Lower leg skin (tissue), 4 donors: ENCODE results near the gene SMOC2. TPM values are rescaled to one million over a fixed set of nuclear protein-coding genes. Genes with fewer than 3 reads are reported as not detected.

Experiments used
- DNase-seq, 2 donors: peaks; one replicate each; pipeline ENCODE4 v3.0.0-alpha.2; 2019; ENCODE audit warnings: low spot score in 2 of 2
- H3K4me3 ChIP-seq: fragments of 200-600 bp; sonication (generic); 2 replicates; pipeline ENCODE4 v1.5.1; 2017; ENCODE audit warnings: mild to moderate bottlenecking, low read depth; ENCODE audit not compliant: poor library complexity, severe bottlenecking
- POLR2A ChIP-seq, 2 donors: fragments of 450-650 bp; IDR thresholded peaks; one replicate each; pipeline ENCODE4 v1.6.1; 2016 to 2017; ENCODE audit warnings: antibody characterized with exemption in 2 of 2, mild to moderate bottlenecking in 1 of 2, moderate library complexity in 1 of 2
- WGBS, 2 donors: methylation state at CpG; one replicate each; pipeline ENCODE4 v1.1.5; 2018; 5-methylcytosine and 5-hydroxymethylcytosine counted together
- intact Hi-C: fragments of 100-400 bp; cut with DNase I; formaldehyde crosslinking; loops from one replicate; pipeline ENCODE4 v1.15.0; 2023; ENCODE audit warnings: low total_unique reads
- total RNA-seq, 4 donors: library from RNA; depleted of rRNA; stranded (reverse); fragments of >200 nt; gene quantifications; one replicate each; pipeline ENCODE4 v1.1.0, GENCODE V29; 2016
- TF ChIP-seq, protein P1 (sequence below), 3 donors: fragments of 450-650 bp; IDR thresholded peaks; one replicate each; pipeline ENCODE4 v1.5.1; 2016; ENCODE audit warnings: antibody characterized with exemption in 3 of 3, mild to moderate bottlenecking in 3 of 3, moderate library complexity in 2 of 3

Gene SMOC2
- total RNA-seq, 4 donors from 2014 or later, result 12.5 to 26.1 (median 13.0) TPM

DNA sequence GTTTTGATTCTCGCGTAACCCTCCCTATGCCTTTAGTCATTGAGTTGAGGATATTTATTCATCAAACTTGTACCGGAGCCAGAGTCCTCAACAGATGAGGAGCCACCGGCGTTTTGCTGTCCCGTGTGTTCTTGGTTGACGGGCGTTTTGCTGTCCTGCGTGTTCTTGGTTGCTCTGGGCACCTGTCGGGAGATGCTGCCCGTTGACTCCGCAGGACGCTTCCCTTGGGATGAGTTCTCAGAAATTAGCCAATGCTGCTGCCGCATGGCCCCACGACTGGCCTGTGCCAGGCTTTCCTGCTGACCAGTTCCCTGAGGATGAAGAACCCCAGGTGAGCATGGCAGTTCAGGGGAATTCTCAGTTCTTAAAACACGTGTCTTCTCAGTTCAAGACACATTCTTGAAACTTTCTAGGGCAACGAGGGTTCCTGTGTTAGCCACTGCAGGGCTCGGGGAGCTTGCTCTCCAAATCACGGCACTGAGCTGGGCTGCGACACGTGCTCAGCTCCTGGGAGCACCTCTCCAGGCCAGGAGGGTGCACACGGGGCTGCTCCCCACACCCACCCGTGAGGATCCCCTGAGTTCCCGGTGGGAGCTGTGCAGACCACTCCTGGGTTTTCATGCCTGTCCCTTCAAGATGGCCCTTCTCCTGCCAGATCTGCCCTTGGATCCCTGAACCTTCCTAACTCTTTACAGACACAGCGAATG, 265.6 kb downstream of the SMOC2 start:
- peak in 1 of 2 donors; percentile 56 for DNase-seq
- WGBS, 2 donors, result 84 to 93% methylated on average over 25 of the region's 25 CpGs
- intact Hi-C loops, result no loop called here
- TF ChIP-seq POLR2A (IDR thresholded peaks at IDR 0.05), result no peak
- TF ChIP-seq, protein P1, sequence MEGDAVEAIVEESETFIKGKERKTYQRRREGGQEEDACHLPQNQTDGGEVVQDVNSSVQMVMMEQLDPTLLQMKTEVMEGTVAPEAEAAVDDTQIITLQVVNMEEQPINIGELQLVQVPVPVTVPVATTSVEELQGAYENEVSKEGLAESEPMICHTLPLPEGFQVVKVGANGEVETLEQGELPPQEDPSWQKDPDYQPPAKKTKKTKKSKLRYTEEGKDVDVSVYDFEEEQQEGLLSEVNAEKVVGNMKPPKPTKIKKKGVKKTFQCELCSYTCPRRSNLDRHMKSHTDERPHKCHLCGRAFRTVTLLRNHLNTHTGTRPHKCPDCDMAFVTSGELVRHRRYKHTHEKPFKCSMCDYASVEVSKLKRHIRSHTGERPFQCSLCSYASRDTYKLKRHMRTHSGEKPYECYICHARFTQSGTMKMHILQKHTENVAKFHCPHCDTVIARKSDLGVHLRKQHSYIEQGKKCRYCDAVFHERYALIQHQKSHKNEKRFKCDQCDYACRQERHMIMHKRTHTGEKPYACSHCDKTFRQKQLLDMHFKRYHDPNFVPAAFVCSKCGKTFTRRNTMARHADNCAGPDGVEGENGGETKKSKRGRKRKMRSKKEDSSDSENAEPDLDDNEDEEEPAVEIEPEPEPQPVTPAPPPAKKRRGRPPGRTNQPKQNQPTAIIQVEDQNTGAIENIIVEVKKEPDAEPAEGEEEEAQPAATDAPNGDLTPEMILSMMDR (IDR thresholded peaks at IDR 0.05), result no peak
- H3K4me3 ChIP-seq, result no peak overlapping the region

DNA sequence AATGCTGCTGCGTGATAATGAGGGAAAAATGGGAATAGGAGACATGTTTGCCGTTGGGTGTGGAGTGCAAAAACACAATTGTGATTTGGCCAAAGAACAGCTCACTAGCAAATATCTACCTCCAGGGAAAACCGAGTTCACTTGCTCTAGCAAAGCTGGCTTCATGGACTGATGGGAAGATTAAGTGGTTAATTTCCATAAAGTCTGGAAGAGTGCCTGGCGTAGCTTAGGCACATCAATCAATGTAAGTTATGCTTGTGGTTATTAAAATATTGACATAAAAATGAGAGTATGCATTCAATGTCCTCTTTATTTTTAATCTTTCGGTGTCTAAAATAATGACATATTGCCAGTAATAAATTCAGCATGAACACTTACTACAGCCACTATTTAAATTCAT, 267.5 kb downstream of the SMOC2 start:
- DNase-seq, result no peak
- TF ChIP-seq, protein P1 (IDR thresholded peaks at IDR 0.05), result no peak
- TF ChIP-seq POLR2A (IDR thresholded peaks at IDR 0.05), result no peak
- no peak overlapping the region for H3K4me3 ChIP-seq
- 39% methylated on average over 5 of the region's 5 CpGs for WGBS, 2 donors
- intact Hi-C loops, result no loop called here

DNA sequence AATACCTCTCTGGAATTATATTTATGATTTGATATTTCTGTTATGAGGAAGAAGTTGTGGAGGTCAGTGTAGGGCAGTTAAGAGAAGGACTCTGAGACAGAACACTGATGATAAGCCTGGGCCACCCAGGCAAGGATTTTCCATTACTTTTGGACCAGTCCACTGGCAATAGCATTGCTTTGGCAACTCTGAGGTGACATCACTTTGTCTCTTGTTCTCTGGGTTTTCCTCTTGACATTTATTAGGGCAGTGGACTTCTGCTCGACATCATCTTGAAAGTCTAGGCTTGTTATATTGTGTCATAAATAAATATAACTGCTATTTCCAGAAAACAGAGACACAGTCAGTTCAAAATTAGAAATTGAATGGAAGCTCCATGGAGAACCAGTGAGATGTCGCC, 268.0 kb downstream of the SMOC2 start:
- no peak overlapping the region for H3K4me3 ChIP-seq
- WGBS, 2 donors, result 38 to 47% methylated on average over 2 of the region's 2 CpGs
- DNase-seq, result no peak
- no peak for TF ChIP-seq POLR2A (IDR thresholded peaks at IDR 0.05)
- intact Hi-C loops, result no loop called here

DNA sequence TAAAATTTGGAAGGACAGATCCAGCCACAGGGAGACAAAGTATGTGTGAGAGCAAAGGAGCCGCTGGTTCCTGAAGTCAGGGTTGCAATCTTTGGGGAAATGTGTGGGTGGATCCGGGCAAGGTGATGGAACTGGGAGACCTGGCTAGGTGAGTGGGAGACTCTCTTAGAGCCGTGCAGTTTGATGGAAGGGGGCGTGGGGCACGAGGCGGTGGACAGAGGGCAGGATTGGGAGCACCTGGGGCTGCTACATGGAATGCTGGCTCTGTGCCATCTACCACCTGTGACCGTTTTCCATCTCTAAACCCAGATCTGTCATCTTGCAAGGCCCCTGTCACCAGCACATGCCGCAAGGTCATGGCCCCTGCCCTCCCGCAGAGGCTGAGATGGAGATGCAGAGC, 268.4 kb downstream of the SMOC2 start:
- TF ChIP-seq POLR2A (IDR thresholded peaks at IDR 0.05), result no peak
- TF ChIP-seq, protein P1 (IDR thresholded peaks at IDR 0.05), result no peak
- 79 to 80% methylated on average over 8 of the region's 9 CpGs for WGBS, 2 donors
- DNase-seq, result peak in 1 of 2 donors; percentile 49
- intact Hi-C loops, result no loop called here
- H3K4me3 ChIP-seq, result no peak overlapping the region

DNA sequence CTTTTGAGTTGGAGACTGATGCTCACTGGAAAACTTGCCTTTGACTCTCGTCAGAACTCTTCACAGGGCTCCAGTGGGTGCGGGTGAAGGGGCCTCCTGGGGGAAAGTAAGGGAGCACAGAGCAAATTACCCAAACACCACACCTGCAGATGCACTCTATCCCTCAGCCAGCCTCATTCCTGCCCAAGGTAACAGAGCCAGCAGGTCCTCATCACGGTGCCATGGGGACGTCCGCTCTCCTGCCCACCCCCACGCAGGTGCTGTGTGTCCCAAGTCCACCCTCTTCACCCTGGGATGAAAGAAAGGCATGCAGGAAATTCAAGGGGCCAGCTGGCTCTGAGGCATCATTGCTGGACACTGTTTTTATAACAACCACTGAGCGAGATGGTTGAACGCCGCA, 269.0 kb downstream of the SMOC2 start:
- H3K4me3 ChIP-seq, result no peak overlapping the region
- intact Hi-C loops, result no loop called here
- DNase-seq, result peak in 1 of 2 donors; percentile 58
- TF ChIP-seq POLR2A (IDR thresholded peaks at IDR 0.05), result no peak
- TF ChIP-seq, protein P1 (IDR thresholded peaks at IDR 0.05), result no peak
- 86 to 89% methylated on average over 9 of the region's 9 CpGs for WGBS, 2 donors

DNA sequence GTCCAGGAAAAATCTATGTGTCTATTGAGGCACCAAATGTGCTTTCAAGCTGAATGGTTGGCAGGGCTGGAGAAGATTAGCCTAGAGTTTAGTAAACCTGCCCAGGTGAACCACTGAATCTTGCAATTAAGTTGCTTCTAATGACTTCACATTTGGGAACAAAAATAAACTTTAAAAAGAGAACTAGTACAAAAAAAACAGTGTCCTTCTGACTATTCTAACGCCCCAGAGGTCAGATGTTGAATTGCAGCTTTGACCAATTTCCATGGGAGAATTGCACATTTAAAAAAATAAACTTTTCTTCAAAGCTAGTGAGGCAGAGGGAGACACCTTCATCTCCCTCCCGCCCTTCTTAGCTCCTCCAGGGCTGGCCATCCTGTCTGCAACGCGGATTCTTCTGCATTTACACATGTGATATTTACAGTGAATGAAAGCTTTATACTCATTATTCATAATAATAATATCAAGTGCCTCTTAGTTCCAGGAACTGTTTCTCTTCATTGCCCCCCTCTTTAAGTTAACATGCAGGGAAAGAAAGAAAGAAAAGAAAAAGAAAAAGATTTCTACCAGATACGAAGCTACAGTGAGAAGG, 270.2 kb downstream of the SMOC2 start:
- intact Hi-C loops, result no loop called here
- H3K4me3 ChIP-seq, result no peak overlapping the region
- TF ChIP-seq, protein P1 (IDR thresholded peaks at IDR 0.05), result no peak
- TF ChIP-seq POLR2A (IDR thresholded peaks at IDR 0.05), result no peak
- DNase-seq, result peak in 1 of 2 donors; percentile 57
- 40 to 41% methylated on average over 5 of the region's 5 CpGs for WGBS, 2 donors
